SHP77 (cell line): ENCODE data around the gene IL25.
"Not testable (repeated sequence)": the region's sequence is repeated elsewhere in the genome, so short reads cannot be mapped to it uniquely, and the experiment has no call there.

Source experiments
- DNase-seq, 2 experiments: peaks; one replicate each; lab custom pipeline; 2025; lab: John Stamatoyannopoulos, UW

IL25 gene

GRCh38 chr14:23376482-23377197, 4.0 kb downstream of the IL25 start, which contains the start of gene CMTM5:
Gene CMTM5, plus strand, starts transcription at chr14:23377046. Its CDS starts 206 bp downstream, at chr14:23377252.
- DNase-seq = no peak

DNA sequence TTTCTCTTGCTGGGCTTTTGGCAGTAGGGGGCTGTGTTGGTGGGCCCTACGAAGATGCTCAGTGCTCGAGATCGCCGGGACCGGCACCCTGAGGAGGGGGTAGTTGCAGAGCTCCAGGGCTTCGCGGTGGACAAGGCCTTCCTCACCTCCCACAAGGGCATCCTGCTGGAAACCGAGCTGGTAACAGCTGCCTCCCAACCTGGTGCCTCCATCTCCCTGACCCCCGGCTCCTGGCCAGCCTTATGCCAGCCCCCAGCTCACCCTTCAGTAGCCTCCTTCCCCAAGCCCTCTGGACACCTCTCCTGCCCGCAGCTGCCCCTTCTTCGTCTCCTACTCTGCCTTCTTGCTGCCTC, 4.6 kb downstream of the IL25 start:
- no peak for DNase-seq

GRCh38 chr14:23377573-23378563, 5.3 kb downstream of the IL25 start:
- DNase-seq = no peak

GRCh38 chr14:23378612-23379220, 6.1 kb downstream of the IL25 start:
- no peak for DNase-seq

DNA sequence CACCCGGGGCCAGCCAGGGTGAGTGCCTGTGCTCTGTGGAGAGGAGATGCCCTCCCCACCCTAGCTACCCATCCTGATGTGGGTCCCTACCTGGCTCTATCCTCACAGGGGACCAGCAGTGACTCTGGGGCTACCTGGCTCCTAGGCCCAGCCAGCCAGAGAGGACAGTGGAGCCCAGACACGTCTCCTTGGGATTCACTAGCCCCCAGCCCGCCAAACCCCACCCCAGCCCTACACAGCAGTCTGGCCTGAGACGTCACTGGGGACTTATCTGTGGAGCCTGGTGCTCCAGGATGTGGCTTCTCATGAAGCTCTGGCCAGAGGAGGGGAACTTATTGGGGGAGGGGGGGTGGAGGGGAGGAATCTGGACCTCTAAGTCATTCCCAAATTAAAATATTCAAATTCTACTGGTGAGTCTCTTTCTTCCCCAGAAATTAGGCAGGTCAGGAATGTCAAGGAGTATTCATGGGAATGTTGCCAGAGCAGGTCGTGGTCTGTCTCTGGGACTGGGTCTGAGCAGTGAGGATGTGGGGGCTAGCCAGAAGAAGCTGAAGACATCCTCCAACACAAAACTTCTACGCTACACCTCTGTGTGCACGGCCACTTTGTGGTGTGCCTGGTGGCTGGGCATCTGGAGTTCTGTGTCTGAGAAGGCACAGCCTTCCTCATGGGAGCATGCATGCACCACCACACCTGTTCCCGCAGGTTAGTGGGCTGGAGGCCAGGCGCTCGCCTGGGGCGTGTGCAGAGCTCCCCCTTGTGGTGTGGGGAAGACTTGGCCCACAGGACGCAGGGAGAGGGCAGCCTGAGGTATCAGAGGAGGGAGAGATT, 7.0 kb downstream of the IL25 start:
- peak; percentile 29 to 67 for DNase-seq

GRCh38 chr14:23380197-23380914, 7.7 kb downstream of the IL25 start:
- no peak for DNase-seq

DNA sequence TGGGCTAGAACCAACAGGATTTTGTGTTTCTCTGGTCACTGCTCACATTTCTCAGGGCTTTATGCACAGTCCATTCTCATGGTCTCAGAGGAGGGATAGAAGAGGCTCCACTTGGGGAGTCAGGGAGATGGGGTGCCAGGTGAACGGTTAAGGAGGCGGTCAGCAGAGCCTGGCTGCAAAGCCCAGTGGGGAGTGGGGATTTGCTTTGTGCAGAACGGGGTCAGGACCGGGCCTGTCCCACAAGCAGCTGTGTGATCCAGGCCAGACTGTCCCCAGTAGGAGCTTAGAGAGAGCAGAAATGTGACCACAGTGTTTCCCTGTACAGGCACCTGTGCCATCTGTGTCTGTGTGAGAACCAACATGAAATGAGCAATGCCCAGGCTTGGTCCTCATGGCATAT, 8.4 kb downstream of the IL25 start:
- DNase-seq = no peak

- no peak for DNase-seq
Measured at GRCh38 chr14:23381871-23382270, 9.3 kb downstream of the IL25 start.

GRCh38 chr14:23382276-23382675, 9.7 kb downstream of the IL25 start:
- no peak for DNase-seq

- DNase-seq = no peak
Measured at GRCh38 chr14:23382731-23383440, 10.3 kb downstream of the IL25 start.

DNA sequence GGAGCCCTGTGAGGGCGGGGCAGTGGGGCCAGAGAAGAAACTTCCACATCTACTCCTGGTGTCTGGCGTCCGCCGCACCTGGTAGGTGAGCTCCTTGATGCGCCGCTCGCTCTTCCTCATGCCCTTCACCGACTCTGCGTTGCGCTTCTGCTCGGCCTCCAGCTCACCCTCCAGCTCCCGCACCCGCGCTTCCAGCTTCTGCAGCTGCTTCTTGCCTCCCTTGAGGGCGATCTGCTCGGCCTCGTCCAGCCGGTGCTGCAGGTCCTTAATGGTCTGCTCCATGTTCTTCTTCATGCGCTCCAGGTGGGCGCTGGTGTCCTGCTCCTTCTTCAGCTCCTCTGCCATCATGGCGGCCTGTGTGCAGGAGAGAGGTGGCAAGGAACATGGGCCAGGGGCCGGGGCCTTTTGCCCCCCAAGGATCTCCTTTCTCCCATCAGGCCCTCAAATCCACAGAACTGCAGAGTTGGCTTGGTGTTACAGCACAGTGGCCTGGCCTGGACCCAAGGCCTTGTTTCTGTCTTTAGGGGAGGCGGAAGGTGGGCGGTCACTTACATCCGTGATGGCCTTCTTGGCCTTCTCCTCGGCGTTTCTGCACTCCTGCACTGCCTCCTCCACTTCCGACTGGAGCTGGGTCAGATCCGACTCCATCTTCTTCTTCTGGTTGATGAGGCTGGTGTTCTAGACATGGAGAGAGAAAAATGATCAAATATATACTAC, 11.9 kb downstream of the IL25 start:
- no peak for DNase-seq

DNA sequence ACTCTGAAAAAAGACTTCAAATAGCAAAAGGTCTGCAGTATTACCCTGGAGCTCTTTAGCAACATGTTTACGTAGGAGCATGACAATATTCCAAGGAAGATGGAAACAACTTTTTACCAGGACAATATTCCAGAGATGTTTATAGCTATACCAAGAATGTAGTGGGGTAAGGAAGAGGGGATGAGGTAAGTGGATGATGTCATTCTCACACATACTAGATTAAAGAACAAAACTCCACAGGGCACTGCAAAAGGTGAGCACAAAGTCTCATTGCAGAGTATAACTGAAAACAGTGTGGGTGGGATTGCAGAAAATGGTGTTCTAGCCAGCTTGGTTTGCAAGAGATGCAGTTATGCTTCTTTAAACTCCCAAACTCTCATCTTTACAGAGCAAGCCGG, 12.6 kb downstream of the IL25 start:
- no peak for DNase-seq

DNA sequence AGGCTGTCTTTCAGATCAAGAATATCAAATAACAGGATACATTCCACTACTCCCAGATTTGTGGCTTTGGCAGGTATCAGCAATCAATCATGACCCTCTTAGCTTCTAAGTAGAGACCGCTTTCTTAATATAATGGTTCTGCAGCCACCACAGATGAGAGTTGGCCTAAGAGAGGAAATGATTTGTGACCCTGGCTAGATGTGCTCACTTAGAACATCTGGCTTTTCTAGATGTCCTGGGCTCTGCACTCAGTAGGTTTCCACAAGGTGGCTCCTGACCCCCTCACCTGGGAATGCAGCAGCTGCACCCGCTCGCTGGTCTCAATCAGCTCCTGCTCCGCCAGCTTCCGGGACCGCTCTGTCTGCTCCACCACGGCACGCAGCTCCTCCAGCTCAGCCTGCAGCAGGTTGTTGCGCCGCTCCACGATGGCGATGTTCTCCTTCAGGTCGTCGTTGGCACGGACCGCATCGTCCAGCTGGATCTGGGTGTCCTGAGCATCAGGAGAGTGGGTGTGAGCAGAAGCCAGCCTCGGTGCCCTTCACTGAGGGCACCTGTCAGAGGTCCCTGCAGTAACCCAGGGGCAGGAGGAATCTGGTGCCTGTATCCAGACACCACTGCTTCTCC, 13.1 kb downstream of the IL25 start:
- no peak for DNase-seq

GRCh38 chr14:23386266-23386657, 13.7 kb downstream of the IL25 start:
- not testable (repeated sequence) for DNase-seq

DNA sequence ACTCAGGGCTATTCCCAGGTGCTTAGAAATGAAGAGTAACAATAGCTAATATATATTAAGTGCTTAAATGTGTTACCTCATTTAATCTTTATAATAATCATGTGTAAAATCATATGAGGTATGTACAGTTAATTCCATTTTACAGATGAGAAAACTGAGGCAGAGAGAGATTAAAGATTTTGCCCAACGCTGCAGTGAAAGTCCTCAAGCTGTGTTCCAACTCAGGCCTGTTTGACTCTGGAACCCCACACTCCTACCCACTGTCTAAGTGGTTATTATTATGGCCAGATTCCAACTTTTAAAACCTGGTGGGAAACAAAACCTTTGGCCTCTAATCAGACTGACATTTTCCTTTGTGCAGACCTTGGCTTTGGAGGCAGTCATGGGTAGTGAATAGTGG, 14.4 kb downstream of the IL25 start:
- DNase-seq = no peak

GRCh38 chr14:23387916-23388882, 15.6 kb downstream of the IL25 start:
- DNase-seq = no peak

GRCh38 chr14:23388996-23389395, 16.4 kb downstream of the IL25 start:
- DNase-seq = no peak

DNA sequence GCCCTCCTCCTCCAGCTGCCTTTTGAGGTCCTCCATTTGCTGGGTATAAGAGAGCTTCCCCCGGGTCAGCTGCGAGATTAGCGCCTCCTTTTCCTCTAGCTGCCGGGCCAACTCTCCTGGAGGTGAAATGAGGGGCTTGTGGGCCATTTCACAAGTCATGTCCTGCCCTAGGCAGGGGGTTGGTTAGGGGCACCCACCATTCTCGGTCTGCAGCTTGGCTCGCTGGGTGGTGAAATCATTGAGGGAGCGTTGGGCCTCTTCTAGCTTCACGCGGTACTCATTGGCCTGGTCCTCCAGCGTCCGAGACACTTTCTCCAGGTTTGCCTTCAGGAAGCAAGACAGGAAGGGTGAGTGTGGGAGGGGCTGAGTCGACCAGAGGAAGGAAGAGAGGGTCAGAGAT, 16.8 kb downstream of the IL25 start:
- DNase-seq = no peak
